Measurements from ENCODE around the gene TMEM178B. TPM values are rescaled to one million over a fixed set of nuclear protein-coding genes. Genes with fewer than 3 reads are reported as not detected.

The TMEM178B gene
- total RNA-seq, 1 donor from 2014 or later: 49.8 TPM

- no peak for DNase-seq
- Mint-ChIP-seq H3K9me3 (ENCODE audit: unreplicated experiment) (peaks cover 2% of the 10 kb centered on the region), H3K27ac (ENCODE audit: unreplicated experiment) (no peak overlapping the region), H3K4me1 (ENCODE audit: low read depth, unreplicated experiment) (peaks cover 4% of the 10 kb centered on the region), H3K36me3 (ENCODE audit: unreplicated experiment) (no peaks in the 10 kb centered on the region), H3K4me3 (ENCODE audit: unreplicated experiment) (no peak overlapping the region), H3K27me3 (ENCODE audit: unreplicated experiment) (no peaks in the 10 kb centered on the region)
- no peak for TF ChIP-seq CTCF (IDR thresholded peaks at IDR 0.05; ENCODE audit: partially characterized antibody, unreplicated experiment)
These were observed 20.6 kb downstream of the TMEM178B start for GRCh38 chr7:141094336-141095070.

GRCh38 chr7:141097430-141097829 is 23.6 kb downstream of the TMEM178B start:
- Mint-ChIP-seq H3K27me3 (ENCODE audit: unreplicated experiment) (no peaks in the 10 kb centered on the region), H3K27ac (ENCODE audit: unreplicated experiment) (no peak overlapping the region), H3K9me3 (ENCODE audit: unreplicated experiment) (peaks cover 2% of the 10 kb centered on the region), H3K4me1 (ENCODE audit: low read depth, unreplicated experiment) (peaks cover 11% of the 10 kb centered on the region), H3K36me3 (ENCODE audit: unreplicated experiment) (no peaks in the 10 kb centered on the region), H3K4me3 (ENCODE audit: unreplicated experiment) (no peak overlapping the region)
- no peak for TF ChIP-seq CTCF (IDR thresholded peaks at IDR 0.05; ENCODE audit: partially characterized antibody, unreplicated experiment)
- no peak for DNase-seq

GRCh38 chr7:141102436-141102835 is 28.6 kb downstream of the TMEM178B start:
- peaks cover 2% of the 10 kb centered on the region for H3K27me3 Mint-ChIP-seq (ENCODE audit: unreplicated experiment)
- no peak overlapping the region for H3K4me3 Mint-ChIP-seq (ENCODE audit: unreplicated experiment)
- H3K4me1 Mint-ChIP-seq (ENCODE audit: low read depth, unreplicated experiment): peaks cover 14% of the 10 kb centered on the region
- H3K36me3 Mint-ChIP-seq (ENCODE audit: unreplicated experiment): no peaks in the 10 kb centered on the region
- H3K27ac Mint-ChIP-seq (ENCODE audit: unreplicated experiment): no peak overlapping the region
- no peak for DNase-seq
- H3K9me3 Mint-ChIP-seq (ENCODE audit: unreplicated experiment): peaks cover 2% of the 10 kb centered on the region
- TF ChIP-seq CTCF (IDR thresholded peaks at IDR 0.05; ENCODE audit: partially characterized antibody, unreplicated experiment): no peak

- Mint-ChIP-seq H3K9me3 (ENCODE audit: unreplicated experiment) (no peaks in the 10 kb centered on the region), H3K27ac (ENCODE audit: unreplicated experiment) (no peak overlapping the region), H3K36me3 (ENCODE audit: unreplicated experiment) (no peaks in the 10 kb centered on the region), H3K4me3 (ENCODE audit: unreplicated experiment) (no peak overlapping the region), H3K27me3 (ENCODE audit: unreplicated experiment) (peaks cover 2% of the 10 kb centered on the region), H3K4me1 (ENCODE audit: low read depth, unreplicated experiment) (peaks cover 14% of the 10 kb centered on the region)
- no peak for DNase-seq
- TF ChIP-seq CTCF (IDR thresholded peaks at IDR 0.05; ENCODE audit: partially characterized antibody, unreplicated experiment): no peak
These were observed 30.1 kb downstream of the TMEM178B start for GRCh38 chr7:141103847-141104429.

- Mint-ChIP-seq H3K4me1 (ENCODE audit: low read depth, unreplicated experiment) (peaks cover 14% of the 10 kb centered on the region), H3K36me3 (ENCODE audit: unreplicated experiment) (no peaks in the 10 kb centered on the region), H3K27me3 (ENCODE audit: unreplicated experiment) (peaks cover 8% of the 10 kb centered on the region), H3K27ac (ENCODE audit: unreplicated experiment) (peak overlapping the region; percentile 84), H3K9me3 (ENCODE audit: unreplicated experiment) (peaks cover 4% of the 10 kb centered on the region), H3K4me3 (ENCODE audit: unreplicated experiment) (peak overlapping the region; percentile 12)
- no peak for TF ChIP-seq CTCF (IDR thresholded peaks at IDR 0.05; ENCODE audit: partially characterized antibody, unreplicated experiment)
- DNase-seq: peak; percentile 21
These were observed 39.3 kb downstream of the TMEM178B start for GRCh38 chr7:141113131-141113530.

Data from glutamatergic neuron (in vitro differentiated cells).